A673 (cell line): ENCODE measurements around the gene RP9.

Experiments
- CTCF ChIP-seq: fragments of 300-800, 200-600 bp; sonication (generic); conservative IDR thresholded peaks from 2 replicates; pipeline ENCODE4 v1.5.1; 2017; ENCODE audit warnings: low read depth, mild to moderate bottlenecking, antibody characterized with exemption, low read length, moderate library complexity, mixed read lengths
- EZH2 ChIP-seq: fragments of 200-600 bp; sonication (generic); IDR thresholded peaks from 2 replicates; pipeline ENCODE4 v1.6.1; 2017; ENCODE audit warnings: borderline replicate concordance, low read depth, mild to moderate bottlenecking, mixed read lengths, antibody characterized with exemption, low read length; ENCODE audit not compliant: poor library complexity, severe bottlenecking

GRCh38 chr7:33053721-33054120, 55.5 kb downstream of the RP9 start:
- TF ChIP-seq CTCF, result no peak
- TF ChIP-seq EZH2, result no peak
